Fibroblast of mammary gland (primary cell): ENCODE results near the gene RAD17.
A peak's percentile ranks its signal among the peaks of the same experiment; 100 is the strongest.
"Not testable (repeated sequence)": the region's sequence is repeated elsewhere in the genome, so short reads cannot be mapped to it uniquely, and the experiment has no call there.

ENCODE experiments used
- DNase-seq: peaks from one replicate; pipeline ENCODE4 v3.0.0-alpha.2; 2010; ENCODE audit warnings: low read depth
- H3K4me3 ChIP-seq: 2 replicates; pipeline ENCODE4 v1.5.1; 2011; ENCODE audit warnings: low read depth, mild to moderate bottlenecking, low read length, moderate library complexity; ENCODE audit not compliant: control insufficient read depth
- TF ChIP-seq, protein P1 (sequence below): conservative IDR thresholded peaks from 2 replicates; pipeline ENCODE4 v1.5.1; 2011; ENCODE audit warnings: low read depth, low read length, inconsistent platforms; ENCODE audit not compliant: control insufficient read depth, insufficient read depth

The RAD17 gene

GRCh38 chr5:69369340-69370121 is at the start of gene RAD17, which contains the start of the genes AK6 and TAF9:
Gene RAD17 (plus strand): TSS chr5:69369818. CDS start chr5:69372209, 2,391 bp downstream.
Gene AK6 (minus strand): TSS chr5:69369520. CDS start chr5:69369490, 30 bp downstream.
Gene TAF9 (minus strand): TSS chr5:69369520. CDS start chr5:69365737, 3,783 bp downstream.
- DNase-seq: peak; percentile 88
- peak within 1 kb of the TSS; percentile 84 for H3K4me3 ChIP-seq
- TF ChIP-seq, protein P1, sequence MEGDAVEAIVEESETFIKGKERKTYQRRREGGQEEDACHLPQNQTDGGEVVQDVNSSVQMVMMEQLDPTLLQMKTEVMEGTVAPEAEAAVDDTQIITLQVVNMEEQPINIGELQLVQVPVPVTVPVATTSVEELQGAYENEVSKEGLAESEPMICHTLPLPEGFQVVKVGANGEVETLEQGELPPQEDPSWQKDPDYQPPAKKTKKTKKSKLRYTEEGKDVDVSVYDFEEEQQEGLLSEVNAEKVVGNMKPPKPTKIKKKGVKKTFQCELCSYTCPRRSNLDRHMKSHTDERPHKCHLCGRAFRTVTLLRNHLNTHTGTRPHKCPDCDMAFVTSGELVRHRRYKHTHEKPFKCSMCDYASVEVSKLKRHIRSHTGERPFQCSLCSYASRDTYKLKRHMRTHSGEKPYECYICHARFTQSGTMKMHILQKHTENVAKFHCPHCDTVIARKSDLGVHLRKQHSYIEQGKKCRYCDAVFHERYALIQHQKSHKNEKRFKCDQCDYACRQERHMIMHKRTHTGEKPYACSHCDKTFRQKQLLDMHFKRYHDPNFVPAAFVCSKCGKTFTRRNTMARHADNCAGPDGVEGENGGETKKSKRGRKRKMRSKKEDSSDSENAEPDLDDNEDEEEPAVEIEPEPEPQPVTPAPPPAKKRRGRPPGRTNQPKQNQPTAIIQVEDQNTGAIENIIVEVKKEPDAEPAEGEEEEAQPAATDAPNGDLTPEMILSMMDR: no peak

DNA sequence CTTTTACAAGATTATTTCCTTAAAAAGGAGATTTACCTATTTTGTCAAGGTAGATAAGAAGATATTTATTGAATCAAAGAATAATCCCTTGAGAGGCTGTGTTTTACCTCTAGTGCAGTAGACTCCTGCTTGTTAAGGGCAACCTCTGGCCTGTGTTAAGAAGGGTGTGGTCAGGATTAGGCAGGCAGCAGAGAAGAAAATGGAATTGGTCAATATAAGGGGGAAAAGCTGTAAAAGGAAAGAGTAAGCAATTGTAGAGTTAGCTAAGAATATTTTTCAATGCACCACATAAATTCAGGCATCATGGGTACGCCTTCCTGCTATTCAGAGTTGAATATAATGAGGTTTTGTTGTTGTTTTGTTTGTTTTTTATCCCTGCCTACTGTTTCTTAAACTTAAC is 43.3 kb upstream of the RAD17 start:
- DNase-seq: no peak
- no peak overlapping the region for H3K4me3 ChIP-seq
- TF ChIP-seq, protein P1: no peak

DNA sequence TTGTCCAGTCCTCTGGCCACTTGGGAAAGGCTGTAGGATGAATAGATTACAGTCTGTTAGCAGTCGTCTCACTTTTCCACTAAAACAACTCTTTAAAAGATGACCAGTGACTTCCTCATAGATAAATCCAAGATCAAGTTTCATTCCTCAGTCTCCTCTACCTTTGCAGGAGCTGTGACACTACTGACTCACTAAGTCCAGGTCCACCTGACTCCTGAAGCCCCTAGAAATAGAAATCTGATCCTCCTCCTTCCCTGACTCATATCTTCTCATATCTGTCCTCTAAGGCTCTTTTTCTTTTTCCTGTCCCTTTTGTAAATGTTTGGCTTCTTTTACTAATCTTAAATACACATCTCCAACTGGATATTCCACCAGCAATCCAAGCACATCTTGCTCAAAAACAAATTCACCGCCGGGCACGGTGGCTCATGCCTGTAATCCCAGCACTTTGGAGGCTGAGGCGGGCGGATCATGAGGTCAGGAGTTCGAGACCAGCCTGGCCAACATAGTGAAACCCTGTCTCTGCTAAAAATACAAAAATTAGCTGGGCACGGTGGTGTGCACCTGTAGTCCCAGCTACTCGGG is 39.6 kb upstream of the RAD17 start:
- TF ChIP-seq, protein P1: no peak
- no peak for DNase-seq
- H3K4me3 ChIP-seq: no peak overlapping the region

DNA sequence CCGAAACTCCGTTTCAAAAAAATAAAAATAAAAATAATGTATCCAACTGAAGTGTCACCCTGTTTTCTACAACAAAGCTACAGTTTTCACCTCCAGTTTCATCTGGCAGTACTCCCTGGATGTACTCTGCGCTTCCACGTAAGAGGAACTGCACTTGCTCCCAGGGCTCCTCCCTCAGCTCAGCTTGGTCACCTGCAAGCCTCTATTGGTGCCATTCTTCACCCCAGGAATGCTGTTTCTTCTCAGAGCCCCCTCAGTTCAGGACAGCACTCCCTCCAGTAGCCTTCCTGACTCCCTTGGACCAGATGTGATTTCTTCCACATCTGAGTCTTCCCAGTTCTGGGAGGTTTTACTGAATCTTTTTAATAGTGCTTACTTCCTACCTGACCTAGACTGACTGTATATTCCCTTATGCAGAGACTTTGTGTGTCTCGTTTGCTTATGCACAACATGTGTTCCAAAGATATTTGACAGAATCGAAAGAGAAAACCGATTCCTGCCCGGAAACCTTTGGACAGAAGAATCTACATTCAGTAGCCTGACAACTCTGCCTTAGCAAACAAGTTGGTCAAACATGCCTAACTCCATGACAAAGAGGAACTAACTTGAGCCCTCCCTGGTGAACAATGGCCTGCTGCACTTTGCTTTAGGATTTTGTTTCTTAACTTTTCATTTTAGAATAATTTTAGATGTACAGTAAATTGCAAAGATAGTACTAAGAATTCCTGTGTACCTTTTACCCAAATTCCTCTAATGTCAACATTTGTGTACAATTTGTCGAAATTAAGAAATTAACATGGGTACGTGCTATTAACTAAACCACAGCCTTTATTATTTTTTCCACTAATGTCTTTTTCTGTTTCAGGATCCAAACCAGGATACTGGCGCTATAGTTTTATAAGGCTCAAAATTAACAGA is 37.8 kb upstream of the RAD17 start:
- H3K4me3 ChIP-seq: peak overlapping the region; percentile 84
- DNase-seq: no peak
- TF ChIP-seq, protein P1: no peak

DNA sequence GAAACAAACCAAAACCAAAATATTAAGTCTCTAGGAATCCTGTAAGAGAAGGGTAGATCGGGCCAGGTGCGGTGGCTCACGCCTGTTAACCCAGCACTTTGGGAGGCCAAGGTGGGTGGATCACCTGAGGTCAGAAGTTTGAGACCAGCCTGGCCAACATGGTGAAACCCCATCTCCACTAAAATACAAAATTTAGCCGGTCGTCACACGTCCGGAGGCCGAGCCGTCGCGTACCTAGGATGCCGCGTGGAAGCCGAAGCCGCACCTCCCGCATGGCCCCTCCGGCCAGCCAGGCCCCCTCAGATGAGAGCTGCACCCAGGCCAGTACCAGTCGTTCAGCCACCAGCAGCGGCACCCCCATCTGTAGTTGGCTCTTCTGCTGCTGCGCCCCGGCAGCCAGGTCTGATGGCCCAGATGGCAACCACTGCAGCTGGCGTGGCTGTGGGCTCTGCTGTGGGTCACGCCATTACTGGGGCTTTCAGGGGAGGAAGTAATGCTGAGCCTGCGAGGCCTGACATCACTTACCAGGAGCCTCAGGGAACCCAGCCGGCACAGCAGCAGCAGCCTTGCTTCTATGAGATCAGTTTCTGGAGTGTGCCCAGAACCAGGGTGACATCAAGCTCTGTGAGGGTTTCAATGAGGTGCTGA is 35.8 kb upstream of the RAD17 start:
- not testable (repeated sequence) for H3K4me3 ChIP-seq, DNase-seq

DNA sequence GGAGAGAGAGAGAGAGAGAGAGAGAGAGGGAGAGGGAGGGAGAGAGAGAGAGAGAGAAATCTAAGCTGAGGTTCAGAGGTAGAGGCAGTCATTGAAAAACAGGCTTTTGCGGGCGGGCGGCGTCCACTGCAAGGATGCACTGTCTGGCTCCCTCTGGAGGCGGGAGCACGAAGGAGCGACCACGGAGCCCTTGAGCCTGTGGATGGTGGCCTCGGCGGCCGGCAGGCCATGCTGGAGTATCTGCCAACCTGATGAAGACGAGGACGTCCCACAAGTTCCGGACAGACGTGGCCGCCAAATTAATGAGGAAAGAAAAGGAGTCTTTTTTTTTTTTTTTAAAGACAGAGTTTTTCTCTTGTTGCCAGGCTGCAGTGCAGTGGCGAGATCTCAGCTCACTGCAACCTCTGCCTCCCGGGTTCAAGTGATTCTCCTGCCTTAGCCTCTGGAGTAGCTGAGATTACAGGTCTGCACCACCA is 34.8 kb upstream of the RAD17 start:
- H3K4me3 ChIP-seq: no peak overlapping the region
- peak; percentile 73 for DNase-seq
- TF ChIP-seq, protein P1: peak; percentile 75
